Cerebellar cortex (tissue), 1 donor: Measurements from ENCODE around the gene GPR15.
"Not testable (repeated sequence)": the region's sequence is repeated elsewhere in the genome, so short reads cannot be mapped to it uniquely, and the experiment has no call there.

ENCODE experiments used
- DNase-seq: peaks from one replicate; pipeline ENCODE4 v3.0.0-alpha.2; 2015; ENCODE audit warnings: low spot score

GPR15 gene

GRCh38 chr3:98558100-98558827, 26.5 kb downstream of the GPR15 start:
- DNase-seq, result no peak

- DNase-seq, result not testable (repeated sequence)
Observed at GRCh38 chr3:98559769-98560168, 28.0 kb downstream of the GPR15 start.

- DNase-seq, result no peak
Observed at GRCh38 chr3:98560911-98561310, 29.1 kb downstream of the GPR15 start.

DNA sequence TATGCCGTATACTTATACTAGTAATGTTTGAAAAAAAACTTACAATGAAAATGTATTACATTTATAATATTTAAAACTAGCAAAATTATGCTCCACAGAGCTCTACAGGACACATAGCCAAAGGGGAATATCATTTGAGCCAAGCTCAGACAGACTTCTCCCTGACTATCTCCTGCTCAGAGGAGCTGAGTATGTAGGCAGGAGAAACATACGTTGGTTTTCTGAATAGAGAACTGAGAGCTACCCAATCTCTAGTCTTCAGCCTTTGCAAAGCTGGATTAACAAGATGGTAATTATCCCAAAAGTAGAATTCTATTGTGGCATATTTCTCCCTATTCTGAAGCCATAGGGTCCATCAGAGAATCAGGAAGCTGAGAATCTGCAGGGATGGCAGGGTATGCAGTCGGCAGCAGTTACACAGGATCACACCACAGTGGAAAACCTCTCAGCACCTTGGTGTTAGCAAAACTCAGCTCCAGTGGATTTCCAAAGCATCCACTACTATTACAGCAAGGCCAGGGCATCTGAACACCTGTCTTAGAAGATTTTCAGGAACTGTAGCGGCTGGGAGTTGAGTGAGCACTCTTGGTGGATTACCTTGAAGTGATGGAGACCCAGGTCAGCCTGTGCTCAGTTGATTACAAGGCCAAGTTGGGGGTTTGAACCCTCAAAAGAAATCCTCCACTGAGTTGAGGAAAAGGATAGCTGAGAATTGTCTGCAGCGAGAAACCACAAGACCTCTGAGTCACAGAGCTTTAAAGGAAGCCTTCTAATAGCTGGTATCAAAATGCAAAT, 30.1 kb downstream of the GPR15 start:
- no peak for DNase-seq

DNA sequence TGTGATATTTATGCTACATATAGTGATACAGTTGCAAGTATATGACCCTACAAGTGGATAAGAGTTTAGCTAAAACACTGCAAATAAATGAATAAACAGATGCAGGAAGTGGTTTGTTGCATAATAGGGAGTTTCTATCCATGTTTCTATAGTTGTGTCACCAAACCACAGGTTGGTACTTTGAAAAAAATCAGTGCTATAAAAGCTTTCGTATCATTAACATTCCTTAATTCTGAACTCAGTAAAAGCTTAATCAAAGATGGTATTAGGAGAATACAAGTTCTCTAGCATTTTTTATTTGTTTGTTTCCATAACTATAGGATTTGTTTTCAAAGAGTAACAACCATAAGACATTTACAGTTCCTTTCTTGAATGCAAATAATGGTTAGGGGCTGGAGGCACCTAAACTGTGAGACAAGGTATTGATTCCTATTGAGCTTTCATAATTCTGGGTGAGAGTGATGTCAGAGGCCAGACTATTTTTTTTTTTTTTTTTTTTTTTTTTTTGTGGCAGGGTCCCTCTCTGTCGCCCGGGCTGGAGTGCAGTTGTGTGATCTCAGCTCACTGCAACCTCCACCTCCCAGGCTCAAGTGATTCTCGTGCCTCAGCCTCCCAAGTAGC, 32.0 kb downstream of the GPR15 start:
- DNase-seq, result no peak

GRCh38 chr3:98564282-98565005, 32.7 kb downstream of the GPR15 start:
- DNase-seq, result no peak

DNA sequence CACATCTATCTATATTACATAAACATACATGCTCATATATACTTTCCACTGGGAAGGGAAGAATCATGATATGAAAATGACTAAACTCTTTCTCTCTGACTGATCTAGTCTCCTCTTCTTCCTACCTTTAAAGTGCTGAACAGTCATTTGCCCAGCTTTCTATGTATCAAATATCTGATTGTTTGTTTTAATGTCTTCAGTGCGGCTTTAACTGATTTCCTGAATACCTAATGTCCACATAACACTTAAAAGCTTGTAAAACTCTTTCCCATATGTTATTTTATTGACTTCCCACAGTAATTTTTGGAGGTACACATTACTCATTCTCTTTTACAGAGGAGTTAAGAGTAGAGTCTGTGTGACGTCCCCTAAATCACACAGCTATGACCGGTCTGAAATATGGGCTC, 33.5 kb downstream of the GPR15 start:
- no peak for DNase-seq

DNA sequence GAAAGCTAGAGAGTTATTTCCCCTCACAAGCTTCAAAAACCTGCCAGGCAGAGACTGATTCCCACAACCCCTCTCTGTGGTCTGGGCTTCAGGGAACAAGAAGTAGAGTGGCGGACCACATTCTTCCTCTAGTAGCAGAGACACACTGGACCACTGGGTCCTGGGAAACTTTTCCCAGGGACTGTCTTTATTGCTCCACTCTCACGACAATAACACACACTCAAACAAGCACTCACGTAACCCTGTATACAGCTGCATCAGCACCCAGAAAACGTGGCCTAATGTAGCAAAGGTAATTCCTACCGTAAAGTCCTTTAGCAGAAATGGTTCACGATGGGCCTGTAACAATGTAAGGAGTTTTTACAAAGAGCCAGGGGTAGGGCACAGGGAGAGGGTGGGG, 34.1 kb downstream of the GPR15 start:
- no peak for DNase-seq

DNA sequence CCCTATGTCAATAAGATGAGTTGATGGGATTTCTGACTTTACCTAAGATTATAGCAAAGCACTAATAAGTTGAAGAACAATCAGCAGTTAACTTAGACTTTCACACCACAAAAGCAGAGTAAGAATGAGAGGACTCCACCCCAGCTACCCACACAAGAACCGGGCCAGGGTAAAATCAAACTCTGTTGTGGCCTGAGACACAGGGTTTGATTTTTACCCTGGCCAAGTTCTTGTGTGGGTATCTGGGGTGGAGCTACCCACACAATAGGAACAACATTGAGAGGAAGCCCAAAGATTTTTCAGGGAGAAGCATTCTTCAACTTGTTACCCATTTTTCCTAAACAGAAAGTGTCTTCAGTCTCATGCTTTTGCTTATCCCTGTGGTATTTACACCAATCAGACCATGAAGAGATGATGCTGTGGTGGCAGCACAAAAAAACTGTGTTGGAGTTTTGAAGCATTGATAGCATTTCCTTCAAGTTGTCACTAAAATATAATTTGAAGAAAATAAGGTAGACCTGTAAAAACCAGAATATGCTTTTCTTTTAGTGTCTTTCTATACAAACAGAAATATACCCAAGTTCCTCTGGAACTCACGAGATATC, 36.0 kb downstream of the GPR15 start:
- DNase-seq, result no peak

- DNase-seq, result no peak
Observed at GRCh38 chr3:98568402-98568801, 36.6 kb downstream of the GPR15 start.

GRCh38 chr3:98573181-98573728, 41.5 kb downstream of the GPR15 start:
- no peak for DNase-seq

DNA sequence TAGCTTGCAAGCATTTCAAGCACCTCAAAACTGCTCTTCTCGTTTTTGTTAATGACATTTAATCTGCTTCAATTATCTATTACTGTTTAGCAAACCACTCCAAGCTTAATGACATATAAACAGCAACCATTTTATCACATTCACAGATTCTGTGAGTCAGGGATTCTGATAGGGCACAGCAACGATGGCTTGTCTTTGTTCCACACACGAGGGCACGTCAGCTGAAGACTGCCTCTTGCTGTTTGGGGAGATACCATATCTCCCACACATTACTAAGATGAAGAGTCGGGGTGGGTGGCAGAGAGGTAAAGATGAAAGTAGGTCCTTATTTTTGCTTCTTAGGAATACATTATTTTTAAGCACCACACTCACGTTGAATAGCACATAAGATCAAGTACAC, 42.4 kb downstream of the GPR15 start:
- DNase-seq, result no peak

- DNase-seq, result no peak
Observed at GRCh38 chr3:98577178-98577895, 45.6 kb downstream of the GPR15 start.

- DNase-seq, result no peak
Observed at GRCh38 chr3:98580401-98581386, 48.9 kb downstream of the GPR15 start.

- no peak for DNase-seq
Observed at GRCh38 chr3:98581474-98581873, 49.7 kb downstream of the GPR15 start.

DNA sequence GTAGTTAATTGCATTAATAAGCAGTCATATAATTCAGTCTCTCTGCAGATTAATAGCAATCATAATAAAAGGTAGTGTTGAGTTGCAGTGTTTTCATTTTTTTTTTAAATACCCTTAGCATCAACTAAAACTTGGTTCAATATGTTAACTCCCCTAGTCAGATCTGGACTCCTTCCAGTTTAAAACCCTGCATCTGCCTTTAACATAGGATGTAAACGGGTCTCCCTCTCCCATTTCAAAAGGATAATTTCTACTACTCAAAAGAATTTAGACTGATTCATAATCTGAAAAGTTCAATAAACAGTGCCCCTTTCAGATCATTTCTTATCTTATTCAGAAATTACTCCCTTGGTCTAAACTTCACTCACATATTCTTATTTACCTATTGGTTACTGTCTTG, 50.3 kb downstream of the GPR15 start:
- no peak for DNase-seq

DNA sequence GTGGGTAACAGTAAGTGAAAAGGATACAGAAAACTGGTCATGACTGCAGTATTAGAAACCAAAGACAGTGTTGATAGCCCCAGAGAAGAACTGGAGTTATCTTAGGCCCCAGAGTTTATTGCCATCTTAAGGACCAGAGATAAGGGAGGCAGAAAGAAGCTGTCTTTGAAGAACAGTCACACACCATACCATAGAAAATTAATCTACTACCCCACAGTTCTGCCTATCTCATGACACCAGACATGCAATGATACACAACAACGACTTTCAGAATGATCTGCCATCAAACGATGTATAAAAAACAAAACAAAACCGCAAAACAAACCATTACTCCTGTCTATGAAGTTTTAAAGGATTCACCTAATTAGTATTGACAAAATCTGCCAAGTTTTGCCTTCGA, 52.0 kb downstream of the GPR15 start:
- no peak for DNase-seq
